TTC549 (cell line): Measurements from ENCODE around the gene SEMA6A.

Experiments used
- FAIRE-seq: peaks from 2 replicates; lab custom pipeline; 2012; peaks lifted over from hg19 to GRCh38; lab: Jason Lieb, UNC

The SEMA6A gene

DNA sequence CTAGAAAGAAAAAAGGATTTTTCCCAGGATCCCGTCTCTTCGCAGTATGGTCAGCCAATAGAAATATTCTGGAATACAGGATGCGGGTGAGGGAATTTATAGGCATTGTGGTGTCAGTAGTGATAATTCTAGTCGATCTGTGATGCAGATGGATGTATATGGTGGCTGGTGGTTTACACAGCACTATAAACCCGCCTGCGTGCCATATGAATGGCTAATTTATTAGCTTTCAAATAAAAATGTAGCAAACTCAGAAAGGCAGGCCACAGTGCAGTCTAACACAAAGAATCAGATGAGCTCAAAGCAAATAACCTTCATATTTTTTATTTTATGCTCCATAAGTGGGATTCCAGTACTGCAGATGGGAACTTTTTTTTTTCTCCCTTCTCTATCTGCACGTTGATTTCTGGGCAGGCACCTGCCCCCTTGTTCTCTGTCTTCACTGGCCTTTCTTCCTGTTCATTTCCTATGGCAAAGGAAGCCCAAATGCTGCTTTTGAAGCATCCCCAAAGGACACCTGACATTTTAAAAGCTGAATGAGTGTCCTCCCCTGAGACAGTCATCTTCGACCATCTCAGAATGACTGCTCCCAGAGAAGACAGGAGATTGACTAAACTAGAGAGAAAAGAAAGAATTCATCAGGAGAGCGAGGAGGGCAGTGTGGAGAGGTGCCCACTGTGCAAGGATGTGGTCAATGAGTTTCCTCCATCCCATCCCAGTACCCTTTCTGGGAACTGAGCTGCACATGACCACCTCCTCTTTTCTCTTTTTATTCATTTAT is 52.1 kb downstream of the SEMA6A start:
- FAIRE-seq = no peak

GRCh38 chr5:116521173-116521872 is 53.3 kb downstream of the SEMA6A start:
- FAIRE-seq = no peak

GRCh38 chr5:116520771-116521170 is 53.9 kb downstream of the SEMA6A start:
- no peak for FAIRE-seq

DNA sequence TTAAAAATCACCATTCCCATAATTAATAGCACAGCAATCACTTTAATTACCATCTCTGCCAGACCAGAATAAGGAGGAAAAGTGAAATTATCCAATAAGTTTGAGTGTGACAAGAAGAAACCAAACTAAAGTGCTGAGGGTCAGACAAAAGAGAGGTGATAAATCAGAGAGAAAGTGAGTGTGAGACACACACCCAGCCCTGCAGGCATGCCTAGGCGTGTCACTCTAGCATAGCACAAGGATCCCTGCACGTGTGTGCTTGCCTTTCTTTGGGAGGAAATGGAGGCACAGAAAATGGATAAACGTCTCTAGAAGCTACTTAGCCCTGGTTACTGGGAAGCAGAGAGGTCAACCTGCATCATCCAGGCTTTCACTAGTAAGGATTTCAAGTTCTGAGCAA is 56.2 kb downstream of the SEMA6A start:
- FAIRE-seq = no peak

DNA sequence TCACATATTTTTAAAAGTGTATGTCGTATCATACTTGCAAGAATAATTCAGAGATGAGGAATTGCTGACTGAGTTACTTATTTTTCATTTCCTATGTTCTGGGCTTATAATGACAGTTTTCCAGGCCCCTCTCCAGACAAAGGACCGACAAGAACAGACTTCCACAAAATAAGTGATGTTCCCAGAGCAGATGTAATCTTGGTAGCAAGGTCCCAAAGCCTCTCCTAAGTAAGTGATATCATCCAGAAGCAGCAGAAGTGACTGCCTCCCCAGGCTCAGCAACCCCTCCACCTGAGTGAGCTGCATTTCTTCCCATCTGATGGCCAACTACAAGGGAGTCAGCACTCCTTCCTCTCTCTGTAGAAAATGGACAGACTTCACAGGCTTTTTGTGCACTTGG is 57.1 kb downstream of the SEMA6A start:
- FAIRE-seq = no peak

DNA sequence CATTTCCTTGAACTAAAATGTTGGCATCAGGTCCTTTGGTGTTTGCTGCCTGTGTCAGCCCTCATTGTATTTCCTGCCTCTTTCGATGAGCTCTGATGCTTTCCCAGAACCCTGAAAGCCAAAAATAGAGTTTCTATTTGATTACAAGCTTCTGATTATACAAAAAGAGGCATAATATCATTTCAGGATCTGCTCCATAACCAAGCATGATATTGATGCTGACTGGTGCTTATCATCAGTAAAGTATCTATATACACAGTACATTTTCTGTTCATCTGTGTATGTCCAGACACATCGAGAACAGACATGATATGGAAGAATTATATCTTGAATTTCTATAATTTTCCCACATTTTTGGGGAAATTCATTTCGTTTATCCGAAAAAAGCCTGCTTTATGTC is 58.6 kb downstream of the SEMA6A start:
- FAIRE-seq = no peak

GRCh38 chr5:116514421-116514970 is 60.1 kb downstream of the SEMA6A start:
- FAIRE-seq = no peak

DNA sequence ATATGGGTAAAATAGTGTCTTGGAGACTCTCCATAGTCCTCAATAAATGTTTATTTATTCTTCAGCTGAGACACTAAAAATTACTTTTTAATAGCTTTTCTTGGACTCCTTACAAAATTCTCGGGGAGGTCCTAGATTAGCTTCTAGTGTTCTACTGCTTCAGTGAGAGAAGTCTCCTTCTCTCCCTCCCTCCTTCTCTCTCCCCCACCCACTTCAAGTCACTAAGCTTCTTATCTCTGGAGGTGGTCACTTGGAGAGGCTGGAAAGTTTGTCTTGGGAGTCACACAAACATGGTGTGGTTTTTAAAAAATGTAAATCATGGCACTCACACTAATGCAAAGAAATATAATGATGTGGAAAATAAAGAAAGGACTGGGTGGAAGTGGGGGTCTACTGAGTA is 64.1 kb downstream of the SEMA6A start:
- no peak for FAIRE-seq

DNA sequence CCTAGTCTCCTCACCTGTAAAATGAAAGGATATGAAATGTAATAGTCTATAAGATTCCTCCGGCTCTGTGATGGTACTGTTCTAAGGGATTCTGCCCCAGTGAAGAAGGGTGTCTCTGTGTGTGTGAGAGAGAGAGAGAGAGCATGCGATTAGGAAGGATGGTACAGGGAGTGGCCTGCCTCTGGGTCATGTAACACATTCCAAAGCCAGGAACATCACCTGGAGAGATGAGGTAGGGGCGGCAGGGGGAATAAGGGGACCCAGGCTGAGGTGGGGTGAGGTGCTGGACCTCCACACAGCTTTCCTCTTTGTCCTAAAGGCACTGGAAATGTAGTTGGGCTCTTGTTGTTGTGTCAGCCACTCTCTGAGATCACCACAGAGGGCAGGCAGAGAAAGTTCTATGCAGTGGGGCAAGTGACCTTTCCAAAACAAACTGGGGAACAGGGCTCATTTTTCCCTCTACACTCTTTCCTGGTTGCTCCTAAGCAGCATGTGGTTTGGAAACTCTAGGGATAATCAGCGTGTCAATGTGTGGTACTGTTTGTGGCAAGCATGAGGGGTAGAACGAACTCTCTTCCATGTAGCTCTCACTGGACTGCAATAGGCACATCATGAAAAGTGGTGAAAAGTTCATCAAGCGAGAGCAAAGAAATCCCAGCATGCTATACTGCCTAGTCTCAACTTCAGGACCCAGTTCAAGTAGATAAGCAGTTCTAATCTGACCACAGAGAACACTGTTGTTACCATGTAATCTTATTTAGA is 65.0 kb downstream of the SEMA6A start:
- no peak for FAIRE-seq

DNA sequence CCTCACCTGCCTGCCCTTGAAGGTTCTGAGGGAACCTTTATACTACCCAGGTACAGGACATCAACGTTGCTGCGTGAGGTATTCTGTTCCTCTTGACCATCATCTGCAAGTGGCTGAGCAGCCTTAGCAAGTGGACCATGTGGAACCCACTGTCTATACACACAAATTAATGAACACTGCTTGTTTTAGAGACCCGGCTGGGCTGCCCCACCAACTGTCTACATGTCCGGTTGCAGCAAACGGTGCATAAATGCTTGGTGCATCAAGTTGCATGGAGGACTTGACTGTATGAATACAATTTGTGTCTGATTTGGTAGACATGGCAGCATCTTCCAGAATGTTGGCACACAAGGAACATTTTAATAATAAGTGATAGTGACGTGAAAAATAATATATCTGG is 65.8 kb downstream of the SEMA6A start:
- no peak for FAIRE-seq

GRCh38 chr5:116507941-116508655 is 66.5 kb downstream of the SEMA6A start:
- no peak for FAIRE-seq

- no peak for FAIRE-seq
These were observed 67.5 kb downstream of the SEMA6A start for GRCh38 chr5:116507051-116507537.

DNA sequence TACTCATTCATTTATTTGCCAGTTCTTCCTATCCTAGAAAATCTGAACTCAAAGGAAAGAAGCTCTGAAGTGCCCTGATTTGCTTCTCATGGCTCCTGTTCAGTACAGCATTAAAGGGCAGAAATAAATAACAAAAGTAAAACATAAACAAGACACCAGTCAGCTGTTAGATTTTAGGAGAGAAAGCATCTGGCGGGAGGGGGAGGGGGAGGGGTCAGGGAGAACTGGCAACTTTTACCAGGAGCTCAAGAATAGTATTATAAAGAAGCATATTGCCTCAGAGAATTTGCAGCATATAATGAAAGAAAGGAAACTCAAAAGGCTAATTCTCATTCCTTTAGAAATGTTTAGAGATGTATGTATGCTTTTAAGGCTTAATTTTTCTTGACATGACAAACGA is 68.1 kb downstream of the SEMA6A start:
- FAIRE-seq = no peak

DNA sequence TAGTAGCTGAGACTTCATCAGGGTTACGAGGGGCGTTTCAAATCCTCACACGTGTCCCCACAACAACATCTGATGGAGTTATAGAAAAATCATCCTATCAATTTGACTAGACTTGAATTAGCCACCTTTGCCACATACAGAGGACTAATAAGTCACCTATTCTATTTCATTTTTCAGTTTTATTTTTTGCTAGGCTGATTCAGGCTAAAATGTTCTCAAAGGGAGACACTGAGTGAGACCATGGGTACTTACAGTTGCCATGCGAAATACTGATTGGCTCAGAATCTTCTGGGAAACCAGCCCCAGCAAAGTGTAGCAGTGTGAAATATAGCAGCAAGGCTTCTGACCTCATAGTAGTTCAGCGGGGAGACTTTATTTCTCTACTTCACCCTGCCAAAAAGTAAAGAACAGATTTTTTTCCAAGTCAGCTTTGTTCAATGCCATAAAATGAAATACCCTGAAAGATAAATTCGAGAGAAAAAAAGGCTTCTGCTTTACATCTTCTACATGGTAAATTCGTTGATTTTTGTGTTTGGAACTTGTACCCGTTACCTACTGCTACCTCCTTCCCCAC is 69.9 kb downstream of the SEMA6A start:
- FAIRE-seq = no peak

DNA sequence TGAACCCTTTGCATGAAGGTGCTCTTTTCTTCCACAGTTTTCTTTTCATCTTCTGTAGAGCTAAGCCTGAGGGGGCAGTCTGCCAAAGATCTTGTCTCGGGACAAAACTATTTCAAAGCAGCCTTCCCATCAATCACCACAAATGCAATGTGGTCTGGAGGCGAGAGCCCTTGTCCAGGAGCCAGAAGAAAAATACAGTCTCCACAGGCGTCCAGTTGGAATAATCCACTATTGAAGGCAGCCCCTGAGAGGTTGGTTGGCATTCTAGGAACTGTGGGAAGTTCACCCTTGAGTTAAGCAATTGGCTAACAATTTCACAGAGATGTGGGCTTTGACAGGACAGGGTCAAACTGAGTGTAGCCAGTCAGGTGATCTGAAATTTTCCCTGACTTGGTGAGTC is 72.0 kb downstream of the SEMA6A start:
- no peak for FAIRE-seq

DNA sequence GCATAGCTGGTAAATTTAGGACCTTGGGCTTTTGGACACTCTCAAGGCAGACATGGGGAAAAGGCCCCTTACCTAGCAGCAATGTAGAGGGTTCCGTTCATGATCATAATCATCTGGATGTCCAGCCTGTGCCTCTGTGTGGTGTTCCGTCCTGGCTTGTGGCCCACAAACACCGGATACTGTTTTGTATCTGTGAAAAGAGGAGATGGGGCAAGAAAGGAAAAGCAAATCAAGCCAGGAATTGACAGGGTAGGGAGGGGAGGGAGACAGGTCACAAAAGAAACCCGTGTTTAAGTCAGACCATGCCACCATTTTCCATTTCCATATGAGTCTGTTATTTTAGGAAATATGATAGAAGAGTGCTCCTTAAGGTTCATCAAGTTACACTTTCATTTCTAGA is 72.5 kb downstream of the SEMA6A start:
- FAIRE-seq = no peak

GRCh38 chr5:116498503-116499048 is 76.0 kb downstream of the SEMA6A start:
- FAIRE-seq = no peak

- FAIRE-seq = no peak
These were observed 77.0 kb downstream of the SEMA6A start for GRCh38 chr5:116497631-116498030.

GRCh38 chr5:116495786-116496357 is 78.8 kb downstream of the SEMA6A start:
- FAIRE-seq = no peak

DNA sequence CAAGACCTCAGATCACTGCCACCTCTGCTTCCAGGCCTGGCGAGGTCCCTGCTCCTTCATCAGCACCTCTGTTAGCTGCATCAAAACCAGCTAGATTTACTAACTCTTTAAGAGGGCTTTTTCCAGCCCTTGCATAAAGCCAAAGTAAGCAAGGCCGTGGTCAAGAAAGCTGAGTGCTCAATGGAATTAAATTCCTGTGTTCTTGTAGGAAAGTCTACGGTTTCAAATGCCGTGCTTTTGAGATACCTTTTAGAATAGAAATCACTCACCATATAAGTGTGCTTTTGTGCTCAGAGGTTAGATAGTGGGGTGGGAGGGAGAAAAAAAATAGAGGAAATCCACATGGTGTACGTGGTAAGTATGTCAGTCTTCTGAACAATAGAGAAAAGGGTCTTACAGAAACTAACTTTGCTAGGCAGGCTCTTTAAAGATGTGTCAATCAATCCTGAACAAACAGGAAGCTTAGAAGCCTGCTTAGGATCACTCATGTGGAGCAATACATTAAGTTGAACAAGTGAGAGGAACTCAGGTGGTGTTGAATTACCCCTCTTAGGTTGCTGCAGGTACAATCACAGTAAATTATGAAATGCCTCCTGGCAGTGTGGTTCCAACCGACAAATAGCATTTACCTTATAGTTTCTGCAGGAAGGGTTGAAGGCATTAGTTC is 79.7 kb downstream of the SEMA6A start:
- FAIRE-seq = no peak
